BLaER1 (cell line): ENCODE data around the gene CDK15.
A peak's percentile ranks its signal among the peaks of the same experiment; 100 is the strongest.

ENCODE experiments used
- H3K27ac ChIP-seq: shearing (Covaris generic); formaldehyde crosslinking; 2 replicates; pipeline ENCODE4 v1.8.1; 2022
- H3K27me3 ChIP-seq: shearing (Covaris generic); formaldehyde crosslinking; 2 replicates; pipeline ENCODE4 v1.8.1; 2022
- H3K36me3 ChIP-seq: shearing (Covaris generic); formaldehyde crosslinking; 2 replicates; pipeline ENCODE4 v1.8.1; 2022
- H3K4me1 ChIP-seq: shearing (Covaris generic); formaldehyde crosslinking; 2 replicates; pipeline ENCODE4 v1.8.1; 2022
- H3K4me2 ChIP-seq: shearing (Covaris generic); formaldehyde crosslinking; 2 replicates; pipeline ENCODE4 v1.8.1; 2022
- H3K4me3 ChIP-seq: shearing (Covaris generic); formaldehyde crosslinking; 2 replicates; pipeline ENCODE4 v1.8.1; 2022
- H3K9ac ChIP-seq: shearing (Covaris generic); formaldehyde crosslinking; 2 replicates; pipeline ENCODE4 v1.8.1; 2022
- H3K9me3 ChIP-seq: shearing (Covaris generic); formaldehyde crosslinking; 2 replicates; pipeline ENCODE4 v1.8.1; 2022
- H4K20me1 ChIP-seq: shearing (Covaris generic); formaldehyde crosslinking; 2 replicates; pipeline ENCODE4 v1.8.1; 2022
- Cebpa-rat ChIP-seq: shearing (Covaris generic); IDR thresholded peaks from 2 replicates; pipeline ENCODE4 v1.8.1; 2022

CDK15 gene

GRCh38 chr2:201827621-201828020, 21.3 kb downstream of the CDK15 start:
- TF ChIP-seq Cebpa-rat: no peak
- H3K4me3 ChIP-seq: no peak overlapping the region
- 0 out of 2 replicates have a peak, but pooled peaks cover 15% of the 10 kb centered on the region for H3K4me1 ChIP-seq
- H4K20me1 ChIP-seq: no peaks in the 10 kb centered on the region
- H3K9ac ChIP-seq: no peak overlapping the region
- H3K4me2 ChIP-seq: no peak overlapping the region
- H3K9me3 ChIP-seq: no peaks in the 10 kb centered on the region
- H3K27ac ChIP-seq: no peak overlapping the region
- no peaks in the 10 kb centered on the region for H3K36me3 ChIP-seq
- no peaks in the 10 kb centered on the region for H3K27me3 ChIP-seq

GRCh38 chr2:201828220-201828619, 21.9 kb downstream of the CDK15 start:
- H3K9ac ChIP-seq: no peak overlapping the region
- no peak overlapping the region for H3K27ac ChIP-seq
- H4K20me1 ChIP-seq: no peaks in the 10 kb centered on the region
- H3K4me2 ChIP-seq: no peak overlapping the region
- 0 out of 2 replicates have a peak, but pooled peaks cover 15% of the 10 kb centered on the region for H3K4me1 ChIP-seq
- H3K36me3 ChIP-seq: no peaks in the 10 kb centered on the region
- no peak for TF ChIP-seq Cebpa-rat
- H3K27me3 ChIP-seq: no peaks in the 10 kb centered on the region
- H3K4me3 ChIP-seq: no peak overlapping the region
- no peaks in the 10 kb centered on the region for H3K9me3 ChIP-seq

DNA sequence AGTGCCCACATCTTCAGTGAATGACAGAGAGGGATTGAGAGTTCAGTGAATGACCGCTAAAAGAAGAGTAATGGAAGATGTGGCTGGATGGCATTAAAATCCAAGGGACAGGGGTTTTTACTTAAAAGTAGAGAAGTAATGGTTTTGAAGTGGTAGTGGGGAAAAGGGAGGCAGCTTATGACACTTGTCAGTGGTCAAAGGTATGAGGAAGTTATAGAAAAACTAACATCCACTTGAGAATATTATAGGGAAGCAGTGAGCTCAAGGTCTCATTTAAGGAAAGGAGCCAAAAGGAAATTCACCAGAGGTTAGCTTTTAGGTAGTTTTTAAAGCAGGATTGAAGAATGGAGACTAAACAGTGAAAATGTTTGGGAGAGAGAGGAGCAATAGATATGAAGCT, 24.3 kb downstream of the CDK15 start:
- no peak overlapping the region for H3K4me3 ChIP-seq
- H3K36me3 ChIP-seq: no peaks in the 10 kb centered on the region
- H3K4me1 ChIP-seq: 0 out of 2 replicates have a peak, but pooled peaks cover 4% of the 10 kb centered on the region
- H3K9ac ChIP-seq: no peak overlapping the region
- no peaks in the 10 kb centered on the region for H4K20me1 ChIP-seq
- no peak overlapping the region for H3K4me2 ChIP-seq
- no peaks in the 10 kb centered on the region for H3K27me3 ChIP-seq
- H3K27ac ChIP-seq: no peak overlapping the region
- TF ChIP-seq Cebpa-rat: no peak
- H3K9me3 ChIP-seq: no peaks in the 10 kb centered on the region

GRCh38 chr2:201831469-201831868, 25.1 kb downstream of the CDK15 start:
- Histone ChIP-seq H3K36me3 (no peaks in the 10 kb centered on the region), H3K9ac (no peak overlapping the region), H3K27me3 (no peaks in the 10 kb centered on the region), H3K4me2 (no peak overlapping the region), H3K27ac (no peak overlapping the region), H3K4me3 (no peak overlapping the region), H4K20me1 (no peaks in the 10 kb centered on the region), H3K4me1 (no peaks in the 10 kb centered on the region), H3K9me3 (no peaks in the 10 kb centered on the region)
- no peak for TF ChIP-seq Cebpa-rat

DNA sequence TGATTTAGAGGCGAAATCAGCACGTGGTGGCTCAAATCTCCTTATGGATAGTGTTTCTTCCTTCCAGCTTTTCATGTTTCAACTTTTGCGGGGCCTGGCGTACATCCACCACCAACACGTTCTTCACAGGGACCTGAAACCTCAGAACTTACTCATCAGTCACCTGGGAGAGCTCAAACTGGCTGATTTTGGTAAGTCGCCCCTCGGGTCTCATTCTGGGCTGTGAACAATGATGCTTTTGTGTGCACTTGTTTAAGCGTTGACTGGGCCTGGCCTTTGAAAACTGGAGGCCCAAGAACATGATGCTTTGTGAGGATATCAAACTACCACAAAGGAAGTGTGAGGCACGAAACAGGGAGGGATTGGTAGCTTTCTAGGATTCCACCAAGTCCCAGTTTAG, 27.4 kb downstream of the CDK15 start:
- H3K27me3 ChIP-seq: no peaks in the 10 kb centered on the region
- no peak overlapping the region for H3K9ac ChIP-seq
- no peak overlapping the region for H3K4me3 ChIP-seq
- no peaks in the 10 kb centered on the region for H3K36me3 ChIP-seq
- no peaks in the 10 kb centered on the region for H3K9me3 ChIP-seq
- TF ChIP-seq Cebpa-rat: no peak
- H4K20me1 ChIP-seq: no peaks in the 10 kb centered on the region
- no peak overlapping the region for H3K4me2 ChIP-seq
- H3K4me1 ChIP-seq: no peaks in the 10 kb centered on the region
- no peak overlapping the region for H3K27ac ChIP-seq

- no peaks in the 10 kb centered on the region for H3K27me3 ChIP-seq
- H3K4me3 ChIP-seq: no peak overlapping the region
- H4K20me1 ChIP-seq: no peaks in the 10 kb centered on the region
- H3K4me1 ChIP-seq: no peaks in the 10 kb centered on the region
- no peak overlapping the region for H3K9ac ChIP-seq
- no peaks in the 10 kb centered on the region for H3K9me3 ChIP-seq
- no peak overlapping the region for H3K27ac ChIP-seq
- no peak overlapping the region for H3K4me2 ChIP-seq
- no peaks in the 10 kb centered on the region for H3K36me3 ChIP-seq
- no peak for TF ChIP-seq Cebpa-rat
Measured at GRCh38 chr2:201835066-201835465, 28.7 kb downstream of the CDK15 start.

- TF ChIP-seq Cebpa-rat: no peak
- Histone ChIP-seq H3K9me3 (no peaks in the 10 kb centered on the region), H3K9ac (no peak overlapping the region), H4K20me1 (no peaks in the 10 kb centered on the region), H3K4me1 (no peaks in the 10 kb centered on the region), H3K27ac (no peak overlapping the region), H3K36me3 (no peaks in the 10 kb centered on the region), H3K27me3 (no peaks in the 10 kb centered on the region), H3K4me3 (no peak overlapping the region), H3K4me2 (no peak overlapping the region)
Measured at GRCh38 chr2:201837391-201837790, 31.1 kb downstream of the CDK15 start.

DNA sequence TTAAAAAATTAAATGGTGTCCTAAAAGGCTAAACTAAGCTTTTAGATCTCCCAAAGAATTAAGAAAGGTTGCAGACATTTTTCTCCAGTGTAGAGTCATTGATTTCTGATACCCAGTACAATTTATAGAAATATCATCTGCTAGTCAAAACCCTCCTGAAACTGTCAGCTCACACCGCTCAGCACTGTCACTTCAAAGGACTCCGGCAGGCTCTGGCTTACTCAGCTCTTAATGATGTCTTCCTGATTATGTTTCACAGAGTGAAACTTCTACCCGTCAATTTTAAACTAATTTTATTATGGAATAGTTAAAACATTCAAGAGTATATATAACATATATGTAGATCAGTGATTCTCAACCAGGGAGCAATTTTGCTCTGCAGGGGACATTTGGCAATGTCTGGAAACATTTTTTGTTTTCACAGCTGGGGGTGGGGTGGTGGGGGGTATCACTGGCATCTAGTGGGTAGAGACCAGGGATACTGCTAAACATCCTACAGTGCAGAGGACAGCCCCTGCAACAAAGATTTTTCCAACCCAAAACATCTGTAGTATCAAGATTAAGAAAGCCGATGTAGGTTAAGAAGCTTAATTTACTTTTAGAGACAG, 31.6 kb downstream of the CDK15 start:
- H3K27me3 ChIP-seq: no peaks in the 10 kb centered on the region
- H3K27ac ChIP-seq: no peak overlapping the region
- no peak overlapping the region for H3K4me2 ChIP-seq
- no peak overlapping the region for H3K9ac ChIP-seq
- TF ChIP-seq Cebpa-rat: no peak
- H3K36me3 ChIP-seq: no peaks in the 10 kb centered on the region
- no peaks in the 10 kb centered on the region for H3K9me3 ChIP-seq
- no peaks in the 10 kb centered on the region for H4K20me1 ChIP-seq
- H3K4me3 ChIP-seq: no peak overlapping the region
- H3K4me1 ChIP-seq: no peaks in the 10 kb centered on the region

- no peak overlapping the region for H3K27ac ChIP-seq
- no peak overlapping the region for H3K4me3 ChIP-seq
Measured at GRCh38 chr2:201839727-201840126, 33.4 kb downstream of the CDK15 start.

GRCh38 chr2:201840726-201841125, 34.4 kb downstream of the CDK15 start:
- Histone ChIP-seq H3K4me2 (no peak overlapping the region), H3K9ac (no peak overlapping the region), H3K36me3 (no peaks in the 10 kb centered on the region), H3K27me3 (no peaks in the 10 kb centered on the region), H3K4me3 (no peak overlapping the region), H4K20me1 (no peaks in the 10 kb centered on the region), H3K9me3 (no peaks in the 10 kb centered on the region), H3K27ac (no peak overlapping the region), H3K4me1 (no peaks in the 10 kb centered on the region)
- no peak for TF ChIP-seq Cebpa-rat

More at GRCh38 chr2:201839727-201840126, 33.4 kb downstream of the CDK15 start:
- Histone ChIP-seq H3K4me2 (no peak overlapping the region), H3K27me3 (no peaks in the 10 kb centered on the region), H4K20me1 (no peaks in the 10 kb centered on the region), H3K9me3 (no peaks in the 10 kb centered on the region), H3K4me1 (no peaks in the 10 kb centered on the region), H3K36me3 (no peaks in the 10 kb centered on the region), H3K9ac (no peak overlapping the region)
- peak; percentile 68; the same call in 1 of the 2 replicates for TF ChIP-seq Cebpa-rat
